GM21447 (cell line): Measurements from ENCODE around the gene OMP.

Experiments
- ATAC-seq: cut with Tn5 transposase; IDR thresholded peaks from one replicate; pipeline ENCODE4 v1.9.1; 2021; ENCODE audit not compliant: unreplicated experiment

The OMP gene

DNA sequence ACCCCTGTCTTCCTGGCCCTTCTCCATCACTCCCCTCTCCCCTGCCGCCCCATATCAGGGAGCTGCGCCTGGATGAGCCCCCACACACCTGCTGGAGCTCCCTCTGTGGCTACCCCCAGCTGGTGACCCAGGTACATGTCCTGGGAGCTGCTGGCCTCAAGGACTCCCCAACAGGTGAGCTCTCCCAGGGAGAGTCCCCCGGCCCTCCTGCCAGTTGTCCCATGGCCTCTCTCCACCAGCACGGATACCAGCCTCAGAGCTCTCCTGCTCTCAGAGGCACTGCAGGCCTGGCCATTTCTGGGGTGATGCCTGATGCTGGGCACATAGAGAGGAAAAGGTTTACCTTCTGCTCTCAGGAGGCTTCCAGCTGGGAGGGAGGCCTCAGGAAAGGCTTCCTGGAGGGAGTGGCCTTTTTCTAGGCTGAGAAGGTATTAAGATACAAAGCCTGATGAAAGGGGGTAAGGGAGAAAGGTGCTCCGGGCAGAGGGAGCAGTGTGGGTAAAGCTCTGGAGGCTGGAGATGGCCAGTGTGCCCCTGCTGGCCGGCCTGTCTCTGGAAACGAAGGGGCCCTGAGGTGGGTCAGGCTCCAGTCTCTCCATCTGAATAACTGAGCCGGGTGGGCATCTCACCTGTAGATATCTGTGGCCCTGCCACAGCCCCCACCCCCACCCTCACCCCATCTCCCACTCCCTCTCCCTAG, 19.4 kb downstream of the OMP start:
- ATAC-seq, result no peak

- no peak for ATAC-seq
Measured at GRCh38 chr11:77122576-77123212, 20.1 kb downstream of the OMP start.

DNA sequence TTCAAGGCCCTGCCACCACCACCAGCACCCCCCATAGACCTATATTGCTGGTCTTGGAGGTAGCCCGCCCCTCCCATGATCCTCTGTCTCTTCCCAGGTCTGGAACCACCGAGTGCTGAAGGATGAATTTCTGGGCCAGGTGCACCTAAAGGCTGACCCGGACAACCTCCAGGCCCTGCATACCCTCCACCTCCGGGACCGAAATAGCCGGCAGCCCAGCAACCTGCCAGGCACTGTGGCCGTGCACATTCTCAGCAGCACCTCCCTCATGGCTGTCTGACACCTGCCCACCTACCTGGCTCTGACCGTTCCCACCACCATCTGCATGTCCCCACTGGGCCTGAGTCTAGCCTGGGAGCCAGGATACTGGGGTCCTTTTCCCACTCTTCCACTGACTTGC, 21.0 kb downstream of the OMP start:
- ATAC-seq, result no peak

GRCh38 chr11:77124041-77124440, 21.4 kb downstream of the OMP start:
- ATAC-seq, result no peak

- no peak for ATAC-seq
Measured at GRCh38 chr11:77124488-77124887, 21.8 kb downstream of the OMP start.

DNA sequence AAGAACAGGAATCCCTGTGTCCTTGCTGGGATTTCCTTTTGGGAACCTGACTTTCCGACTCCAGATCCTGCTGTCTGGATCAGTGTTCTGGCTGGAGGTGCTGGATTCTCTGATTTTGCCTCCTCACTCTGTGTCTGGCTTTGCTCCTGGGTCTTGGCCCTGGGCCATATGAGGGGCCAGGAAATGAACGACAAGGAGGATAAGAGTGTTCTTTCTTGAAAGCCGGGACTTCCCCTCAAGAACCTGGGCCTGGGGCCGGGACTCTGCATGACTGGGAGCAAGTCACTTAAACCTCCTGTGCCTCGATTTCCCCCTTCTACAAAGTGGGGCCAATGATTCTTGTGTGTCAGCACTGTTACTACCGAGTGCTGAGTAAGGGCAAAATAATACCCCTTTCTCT, 22.6 kb downstream of the OMP start:
- ATAC-seq, result no peak

- no peak for ATAC-seq
Measured at GRCh38 chr11:77125695-77126094, 23.1 kb downstream of the OMP start.

DNA sequence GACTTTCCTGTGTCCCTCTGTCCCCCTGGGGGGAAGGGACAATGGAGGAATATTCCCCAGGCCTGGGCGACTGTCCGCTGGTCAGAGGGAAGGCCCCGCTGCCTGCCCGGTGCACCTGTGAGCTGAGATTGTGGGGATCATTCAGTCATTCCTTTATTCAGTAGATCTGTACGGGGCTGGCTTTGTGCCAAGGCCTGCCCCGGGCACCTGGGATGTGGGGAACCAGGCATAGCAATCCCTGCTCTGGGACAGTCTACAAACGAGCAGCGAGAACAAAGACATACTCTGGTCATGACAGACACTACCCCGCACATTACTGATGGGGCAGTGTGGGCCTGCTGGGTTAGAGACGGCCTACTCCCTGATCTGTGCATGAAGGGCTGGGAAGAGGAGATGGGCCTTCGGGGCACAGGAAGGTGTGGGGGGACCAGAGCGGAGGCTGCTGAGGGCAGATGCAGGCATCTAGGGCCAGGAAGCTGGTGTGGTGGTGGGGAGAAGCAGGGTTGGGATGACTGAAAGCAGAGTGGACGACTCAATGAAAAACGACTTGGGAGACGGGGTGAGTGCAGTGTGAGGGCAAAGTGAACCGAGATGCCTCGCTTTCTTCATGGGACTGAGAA, 23.6 kb downstream of the OMP start:
- no peak for ATAC-seq

DNA sequence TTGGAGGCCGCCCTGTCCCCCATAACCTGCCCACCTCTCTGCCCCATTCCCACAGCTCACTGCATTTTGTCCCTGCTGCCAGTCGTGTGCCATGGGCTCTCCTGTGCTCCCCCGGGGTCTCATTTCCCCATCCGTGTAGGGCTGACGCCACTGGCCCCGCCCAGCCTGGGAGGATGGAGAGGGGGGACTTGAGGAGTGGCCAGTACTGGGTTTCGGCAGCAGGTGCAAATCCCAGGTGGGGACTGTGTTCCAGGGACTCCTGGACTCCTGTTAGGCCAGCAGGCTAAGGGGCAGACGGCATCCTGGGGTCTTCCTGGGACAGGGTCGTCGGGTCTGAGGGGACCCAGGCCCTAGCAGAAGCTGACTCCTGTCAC, 24.2 kb downstream of the OMP start:
- ATAC-seq, result no peak

GRCh38 chr11:77127235-77127911, 24.7 kb downstream of the OMP start:
- no peak for ATAC-seq

DNA sequence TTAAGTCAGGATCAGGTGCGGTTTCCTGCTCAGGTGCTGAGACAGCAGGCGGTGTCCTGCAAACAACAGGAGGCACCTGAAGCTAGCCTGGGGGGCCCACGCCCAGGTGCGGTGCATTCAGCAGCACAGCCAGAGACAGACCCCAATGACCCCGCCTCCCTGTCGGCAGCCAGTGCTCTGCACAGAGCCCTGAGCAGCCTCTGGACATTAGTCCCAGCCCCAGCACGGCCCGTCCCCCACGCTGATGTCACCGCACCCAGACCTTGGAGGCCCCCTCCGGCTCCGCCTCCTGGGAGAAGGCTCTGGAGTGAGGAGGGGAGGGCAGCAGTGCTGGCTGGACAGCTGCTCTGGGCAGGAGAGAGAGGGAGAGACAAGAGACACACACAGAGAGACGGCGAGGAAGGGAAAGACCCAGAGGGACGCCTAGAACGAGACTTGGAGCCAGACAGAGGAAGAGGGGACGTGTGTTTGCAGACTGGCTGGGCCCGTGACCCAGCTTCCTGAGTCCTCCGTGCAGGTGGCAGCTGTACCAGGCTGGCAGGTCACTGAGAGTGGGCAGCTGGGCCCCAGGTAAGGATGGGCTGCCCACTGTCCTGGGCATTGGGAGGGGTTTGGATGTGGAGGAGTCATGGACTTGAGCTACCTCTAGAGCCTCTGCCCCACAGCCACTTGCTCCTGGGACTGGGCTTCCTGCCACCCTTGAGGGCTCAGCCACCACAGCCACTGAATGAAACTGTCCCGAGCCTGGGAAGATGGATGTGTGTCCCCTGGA, 25.5 kb downstream of the OMP start, which contains the start of gene MYO7A:
TSS of gene MYO7A (plus strand) at position 327 of the 772 bp plus-strand sequence. CDS start 2,389 bp downstream, outside the sequence.
- ATAC-seq, result no peak

DNA sequence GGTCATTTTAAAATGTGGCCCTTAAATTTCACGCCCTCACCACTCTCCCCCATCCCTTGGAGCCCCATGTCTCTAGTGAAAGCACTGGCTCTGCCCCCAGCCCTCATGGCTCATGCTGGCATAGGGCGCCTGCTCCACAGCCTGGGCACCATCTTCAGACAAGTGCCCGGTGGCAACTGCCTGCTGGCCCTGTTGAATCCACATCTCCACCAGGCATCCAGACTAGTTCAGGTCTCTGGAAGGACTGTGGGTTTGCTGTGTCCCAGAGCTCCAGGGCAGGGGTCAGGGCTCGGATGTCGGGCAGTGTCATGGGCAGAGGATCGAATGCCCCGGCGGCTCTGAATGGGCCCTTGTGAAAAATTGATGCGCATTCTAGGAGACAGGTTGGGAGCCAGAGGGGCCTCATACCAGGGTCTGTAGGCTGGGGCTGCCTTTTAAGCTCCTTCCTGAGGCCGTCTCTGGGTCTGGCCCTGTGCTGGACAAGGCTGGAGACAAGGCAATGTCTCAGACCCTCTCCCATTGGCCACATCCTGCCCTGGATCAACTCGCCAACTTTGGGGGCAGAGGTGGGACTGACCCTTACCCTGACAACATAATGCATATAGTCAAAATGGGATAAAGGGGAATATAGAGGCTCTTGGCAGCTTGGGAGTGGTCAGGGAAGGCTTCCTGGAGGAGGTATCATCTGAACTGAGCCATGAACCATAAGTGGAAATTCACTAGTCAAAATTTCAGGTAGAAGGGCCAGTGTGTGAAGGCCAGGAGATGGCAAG, 26.6 kb downstream of the OMP start:
- no peak for ATAC-seq

GRCh38 chr11:77129842-77130756, 27.5 kb downstream of the OMP start:
- no peak for ATAC-seq

- ATAC-seq, result no peak
Measured at GRCh38 chr11:77130763-77131513, 28.3 kb downstream of the OMP start.

DNA sequence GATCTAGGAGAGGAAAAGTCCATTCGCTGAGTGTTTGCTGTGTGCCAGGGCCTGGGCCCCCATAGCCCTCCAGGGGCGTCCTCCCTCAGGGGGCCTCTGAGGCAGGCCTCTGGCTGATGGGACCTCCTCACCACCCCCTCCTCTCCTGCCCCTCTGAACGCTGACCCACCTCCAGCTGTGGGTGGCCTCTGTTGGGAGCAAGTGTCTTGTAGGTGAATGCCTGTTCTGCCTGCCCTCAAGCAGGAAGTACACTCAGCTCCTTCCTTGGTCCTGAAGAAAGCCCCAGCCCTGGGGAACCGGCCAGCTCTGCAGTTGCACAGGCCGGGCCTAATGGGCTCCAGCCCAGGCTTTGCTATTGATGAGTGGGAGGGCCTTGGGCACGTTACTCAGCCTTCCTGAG, 28.9 kb downstream of the OMP start:
- ATAC-seq, result no peak

DNA sequence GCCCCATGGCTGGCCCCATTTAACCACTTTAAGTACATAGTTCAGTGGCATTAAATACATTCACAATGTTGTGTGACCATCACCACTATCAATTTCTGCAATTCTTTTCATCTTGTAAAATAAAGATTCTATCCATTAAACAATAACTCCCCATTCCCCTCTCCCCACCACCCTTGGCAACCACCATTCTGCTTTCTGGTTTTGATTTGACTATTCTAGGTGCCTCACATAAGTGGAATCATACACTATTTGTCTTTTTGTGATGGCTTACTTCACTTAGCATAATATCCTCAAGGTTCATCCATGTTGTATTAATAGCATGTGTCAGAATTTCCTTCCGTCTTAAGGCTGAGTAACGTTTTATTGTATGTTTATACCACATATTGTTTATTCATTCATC, 32.4 kb downstream of the OMP start:
- ATAC-seq, result no peak

DNA sequence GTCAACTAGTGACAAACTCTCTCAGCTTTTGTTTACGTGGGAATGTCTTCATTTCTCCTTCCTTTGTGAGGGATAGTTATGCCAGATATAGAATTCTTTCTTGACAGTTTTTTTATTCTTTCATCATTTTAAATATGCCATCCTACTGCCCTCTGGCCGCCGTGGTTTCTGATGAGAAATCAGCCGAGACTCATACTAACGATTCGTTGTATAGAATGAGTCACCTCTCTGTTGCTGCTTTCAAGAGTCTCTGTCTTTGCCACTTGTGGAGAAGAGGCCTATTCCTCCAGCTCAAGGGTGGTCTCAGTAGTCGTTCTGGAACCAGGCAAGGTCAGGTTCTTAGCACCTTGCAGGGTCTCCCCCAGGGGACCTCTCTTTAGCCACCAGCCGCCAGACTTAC, 33.4 kb downstream of the OMP start:
- ATAC-seq, result no peak

- no peak for ATAC-seq
Measured at GRCh38 chr11:77136784-77137420, 34.3 kb downstream of the OMP start.
